ENCODE measurements around the gene SMG6.

SMG6 gene

DNA sequence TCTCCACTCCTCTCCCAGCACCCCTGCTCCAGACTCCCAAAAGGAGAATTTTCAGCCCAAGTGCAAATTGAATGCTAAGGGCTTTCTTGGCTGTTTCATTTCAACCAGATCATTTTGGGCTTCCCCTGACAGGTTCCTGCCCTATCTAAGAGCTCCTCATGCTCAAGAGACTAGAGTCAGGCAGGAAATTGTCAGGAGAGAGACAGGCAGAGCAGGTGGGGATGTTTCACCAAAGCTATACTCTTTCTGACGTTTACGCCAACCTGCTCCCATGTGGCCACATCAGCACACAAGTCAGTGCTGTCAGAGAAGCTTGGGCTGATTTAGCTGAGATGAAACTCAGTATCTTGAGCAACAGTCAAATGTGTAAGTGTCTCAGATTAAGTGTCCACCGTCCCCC is 217.3 kb downstream of the SMG6 start:
- FAIRE-seq (no peak), DNase-seq (ENCODE audit: insufficient read length, low spot score) (no peak)

DNA sequence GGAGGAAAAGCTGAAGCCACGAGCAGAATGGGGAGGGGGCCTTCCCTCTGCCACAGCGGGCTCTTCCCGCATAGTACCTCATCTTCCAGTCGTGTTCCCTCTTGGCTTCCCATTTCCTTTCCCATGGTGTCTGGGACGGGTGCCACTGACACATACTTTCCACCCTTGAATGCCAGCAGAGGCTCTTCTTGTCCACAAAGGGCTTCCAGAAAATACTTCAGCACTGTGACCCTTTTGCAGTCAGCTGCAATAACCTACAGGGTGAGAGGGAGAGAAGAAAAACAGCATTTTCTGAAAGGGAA is 218.0 kb downstream of the SMG6 start:
- DNase-seq (ENCODE audit: insufficient read length, low spot score) (no peak), FAIRE-seq (no peak)

DNA sequence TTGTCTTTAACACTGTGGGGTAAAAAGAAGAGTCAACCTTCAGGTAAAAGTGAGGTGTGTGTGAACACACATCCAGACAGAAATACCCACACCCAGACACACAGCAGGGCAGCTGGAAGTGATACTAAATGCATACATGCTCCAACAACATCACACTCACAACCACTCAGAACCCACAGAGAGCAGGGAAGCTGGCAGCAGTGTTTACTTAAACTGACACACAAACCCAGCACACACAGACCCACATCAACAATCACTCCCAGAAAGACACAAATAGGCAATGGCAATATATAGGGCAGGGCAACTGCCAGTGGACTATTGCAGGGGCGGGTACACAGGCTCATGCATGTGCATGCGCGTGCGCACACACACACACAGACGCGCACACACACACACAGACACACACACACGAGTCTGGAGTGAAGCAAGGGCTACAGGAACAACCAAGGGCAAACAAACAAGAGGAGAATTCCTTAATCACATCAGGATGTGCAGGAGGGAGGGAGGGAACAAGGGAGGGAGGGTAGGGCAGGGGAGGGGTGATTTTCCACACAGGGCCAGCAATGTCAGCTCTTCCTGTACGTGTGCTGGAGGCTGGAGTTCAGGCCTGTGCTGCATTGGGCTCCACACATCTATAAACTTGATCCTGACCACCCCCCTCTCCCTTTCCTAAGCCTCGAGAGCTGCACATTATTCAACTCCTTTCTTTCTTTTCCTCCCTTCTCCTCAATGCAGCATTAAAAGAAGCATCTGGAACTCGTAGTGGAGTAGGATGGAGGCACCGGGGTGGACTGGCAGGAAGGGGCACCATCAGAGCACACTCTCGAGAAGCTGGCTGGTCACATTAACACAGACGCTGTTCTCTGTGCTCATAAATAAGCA is 218.6 kb downstream of the SMG6 start:
- no peak for DNase-seq (ENCODE audit: insufficient read length, low spot score)
- FAIRE-seq = peak; percentile 59

DNA sequence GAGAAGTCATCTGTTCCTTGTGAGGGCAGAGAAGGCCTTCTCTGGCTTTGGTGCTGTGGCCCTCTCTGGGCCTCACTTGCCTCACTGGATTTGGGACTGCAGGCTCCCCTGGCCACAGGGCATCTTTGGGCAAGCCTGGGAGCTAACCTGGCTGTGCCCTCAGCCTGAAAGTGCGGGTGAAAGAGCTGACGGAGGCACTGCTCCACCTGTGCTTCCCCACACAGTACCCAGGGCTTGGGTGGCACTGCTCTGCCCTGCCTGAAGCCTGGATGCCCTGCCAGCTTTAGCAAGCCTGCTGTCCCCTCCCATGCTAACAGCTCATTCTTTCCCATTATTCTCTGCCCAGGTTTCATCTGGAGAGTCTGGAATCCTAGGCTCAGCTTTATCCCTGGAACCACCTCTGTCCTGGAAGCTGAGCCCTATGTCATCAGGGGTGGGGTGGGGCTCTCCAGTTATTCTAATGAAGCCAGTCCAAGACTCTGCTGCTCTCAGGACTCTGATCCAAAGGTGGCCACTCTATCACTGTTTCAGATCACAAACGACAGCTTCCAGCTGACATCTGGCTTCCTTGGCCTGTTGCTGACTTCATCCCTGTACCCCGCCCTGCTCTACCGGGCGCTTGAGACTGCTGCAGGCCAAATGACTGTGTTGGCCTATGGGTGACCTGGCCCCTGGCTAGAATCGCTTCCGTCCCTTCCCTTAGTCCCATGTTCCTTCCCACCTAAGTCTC is 219.4 kb downstream of the SMG6 start:
- no peak for FAIRE-seq

DNA sequence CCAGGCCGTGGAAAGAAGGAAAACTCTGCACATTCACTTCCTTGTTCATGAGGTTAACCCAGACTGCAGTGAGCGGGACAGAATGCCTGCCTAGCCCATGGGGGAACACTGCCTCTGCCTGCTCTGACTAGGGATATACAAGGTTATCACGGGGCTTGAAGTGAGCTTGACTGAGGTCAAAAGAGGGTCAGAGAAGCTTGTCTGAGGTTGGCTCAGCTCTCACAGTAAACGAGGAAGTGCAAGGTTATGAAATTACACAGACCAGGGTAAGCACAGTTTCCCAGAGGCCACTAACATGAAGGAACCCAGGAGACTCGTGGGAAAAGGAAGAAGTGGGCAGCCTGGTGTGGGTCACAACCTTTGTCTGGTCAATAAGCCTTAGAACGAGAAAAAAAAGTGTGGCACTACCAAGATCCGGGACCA is 220.0 kb downstream of the SMG6 start:
- no peak for DNase-seq (ENCODE audit: insufficient read length, low spot score)
- FAIRE-seq = no peak

More for the DNA sequence above, 219.4 kb downstream of the SMG6 start:
- no peak for DNase-seq (ENCODE audit: insufficient read length, low spot score)

DNA sequence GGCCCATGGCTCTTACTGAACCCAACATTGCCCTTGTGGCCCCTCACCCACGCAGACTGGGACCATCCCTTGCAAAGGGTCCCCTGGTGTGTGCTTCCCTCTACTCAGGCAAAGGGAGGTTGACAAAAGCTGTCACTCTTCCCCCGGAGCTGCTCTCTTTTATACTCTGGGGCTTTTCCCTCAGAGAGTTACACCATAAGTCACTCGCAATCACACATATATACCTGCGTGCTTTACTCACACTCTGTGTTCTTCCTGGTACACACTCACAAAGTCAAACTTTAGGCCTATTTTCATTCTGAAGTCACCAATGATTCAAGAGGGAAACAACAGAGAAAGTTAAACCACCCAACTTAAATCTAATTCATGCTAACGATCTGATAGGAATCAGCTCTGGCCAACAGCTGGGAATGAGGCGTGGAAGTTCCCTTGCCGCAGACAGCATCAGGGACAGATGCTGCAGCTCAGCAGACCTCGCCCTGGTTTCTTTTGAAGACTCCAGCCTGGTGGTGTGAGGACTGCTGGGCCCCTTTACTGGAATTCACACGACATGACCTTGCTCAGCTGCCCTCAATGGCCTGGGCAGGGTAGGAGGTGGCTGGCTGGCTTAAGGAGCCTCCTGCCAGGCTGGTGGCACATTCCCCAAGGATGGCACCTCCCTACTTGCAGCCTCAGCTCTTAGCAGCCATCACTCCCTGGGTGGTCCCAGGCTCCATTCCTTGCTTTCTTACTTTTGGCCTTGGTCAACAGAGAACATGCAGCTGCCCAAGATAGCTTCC is 221.4 kb downstream of the SMG6 start:
- DNase-seq (ENCODE audit: insufficient read length, low spot score) = no peak
- FAIRE-seq = no peak

DNA sequence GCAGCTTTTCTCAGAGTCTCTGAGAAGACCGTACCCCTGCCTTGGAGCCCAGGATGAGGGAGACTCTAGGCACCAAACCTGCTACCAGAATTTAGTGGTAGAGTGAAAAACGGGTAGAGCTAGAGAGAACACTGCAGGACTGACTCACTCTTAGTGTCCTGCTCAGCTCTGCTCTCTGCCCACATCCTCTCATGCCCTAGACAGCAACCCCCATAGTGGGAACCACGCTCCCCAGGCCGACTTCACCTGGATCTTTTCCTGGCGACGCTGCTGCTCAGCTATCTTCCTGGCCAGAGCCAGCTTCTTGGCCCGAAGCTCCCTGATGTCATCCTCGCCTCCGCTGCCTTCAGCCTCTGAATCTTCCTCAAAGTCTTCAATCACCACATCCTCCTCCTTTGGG is 222.0 kb downstream of the SMG6 start:
- no peak for DNase-seq (ENCODE audit: insufficient read length, low spot score)
- FAIRE-seq = no peak

DNA sequence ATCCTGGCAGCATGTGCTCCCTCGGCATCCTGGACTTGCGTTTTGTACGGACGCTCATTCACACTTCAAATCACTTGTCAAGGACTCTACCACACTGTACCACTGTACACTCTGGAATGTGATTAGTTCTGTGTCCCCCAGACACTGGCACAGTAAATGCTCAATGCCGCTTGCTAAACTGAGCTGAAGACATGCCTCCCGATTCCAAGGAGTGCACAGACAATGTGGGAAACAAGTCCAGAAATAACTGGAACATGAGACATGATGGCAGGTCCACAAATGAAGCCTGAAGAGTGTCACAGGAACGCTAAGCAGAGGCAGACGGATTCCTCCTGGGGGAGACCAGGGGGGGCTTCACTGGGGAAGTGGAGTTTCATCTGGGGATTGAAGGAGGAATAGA is 226.5 kb downstream of the SMG6 start:
- no peak for DNase-seq (ENCODE audit: insufficient read length, low spot score)

DNA sequence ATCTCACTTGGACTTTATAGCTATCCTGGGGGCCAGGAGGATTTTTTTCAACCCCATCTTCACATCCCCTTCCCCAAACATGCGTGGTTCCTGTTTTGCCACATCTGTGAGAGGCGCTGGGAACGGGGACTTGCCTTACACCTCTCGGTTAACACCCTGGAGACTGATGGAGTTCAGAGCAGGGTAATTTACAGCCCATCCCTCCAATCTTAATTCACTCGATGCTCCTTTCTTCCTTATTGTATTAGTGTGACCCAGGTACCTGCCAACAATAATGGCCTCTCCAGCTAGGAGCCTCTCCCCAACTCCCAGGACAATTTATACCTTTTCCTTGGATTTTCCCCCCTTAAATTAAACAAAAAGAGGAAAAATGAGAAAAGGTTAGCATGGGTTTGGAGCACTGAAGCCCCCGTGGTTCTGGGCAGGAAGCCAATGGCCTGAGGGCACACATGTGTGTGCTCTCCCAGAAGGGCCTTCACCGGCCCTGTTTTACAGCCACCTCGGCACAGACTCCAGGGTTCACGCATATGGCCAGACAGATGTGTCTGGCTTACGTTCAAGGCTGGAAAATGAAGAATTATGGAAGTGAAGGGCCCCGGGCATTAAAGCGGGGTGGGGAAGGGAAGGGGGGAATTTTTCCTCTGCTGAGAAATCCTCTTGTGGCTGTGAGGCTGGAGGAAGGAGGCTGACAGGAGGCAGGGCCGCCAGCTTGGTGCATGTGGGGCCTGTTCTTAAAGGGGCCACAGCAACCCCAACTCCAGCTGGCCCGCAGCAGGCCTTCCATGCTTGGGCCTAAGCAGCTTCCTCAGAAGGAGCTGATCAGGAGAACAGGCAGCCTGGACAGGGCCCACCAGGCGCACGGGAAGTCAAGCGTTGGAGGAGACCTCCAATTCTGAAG is 227.2 kb downstream of the SMG6 start:
- FAIRE-seq (peak; percentile 13), DNase-seq (ENCODE audit: insufficient read length, low spot score) (no peak)

More for the DNA sequence above, 226.5 kb downstream of the SMG6 start:
- peak; percentile 68 for FAIRE-seq

DNA sequence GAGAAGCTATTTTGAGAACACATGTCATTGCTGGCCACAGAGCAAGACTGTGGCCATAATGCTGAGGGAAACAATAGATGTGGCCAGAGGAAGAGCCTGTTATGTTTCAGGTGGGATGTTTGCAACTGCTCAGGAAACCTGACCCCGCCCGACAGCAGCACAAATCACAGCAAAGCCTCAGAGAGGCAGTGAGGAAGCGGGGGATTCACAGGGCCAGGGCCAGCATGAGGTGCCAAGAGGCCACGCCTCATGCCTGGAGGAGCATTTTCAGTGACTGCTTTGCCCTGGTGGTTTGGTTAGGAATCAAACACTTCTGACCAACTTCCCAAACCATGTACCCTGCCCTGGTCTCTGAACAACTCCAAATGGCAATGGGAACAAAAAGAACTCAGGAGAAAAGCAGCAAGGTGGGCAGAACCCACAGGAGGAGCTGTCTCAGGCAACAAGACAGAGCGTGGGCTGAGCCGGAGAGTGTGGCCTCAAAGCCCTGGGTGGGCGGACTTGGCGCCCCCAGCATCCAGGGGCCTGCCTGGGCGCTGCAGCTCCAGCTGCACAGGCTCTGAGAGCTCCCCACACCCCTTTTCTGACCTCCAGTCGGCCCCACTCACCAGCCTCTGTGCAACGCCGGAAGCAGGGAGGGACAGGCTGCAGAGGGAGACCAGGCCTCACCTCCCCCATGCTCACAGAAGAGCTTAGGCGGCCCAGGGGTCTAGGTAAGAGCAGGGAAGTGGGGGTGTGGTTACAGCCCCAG is 228.1 kb downstream of the SMG6 start:
- FAIRE-seq = no peak
- DNase-seq (ENCODE audit: insufficient read length, low spot score) = no peak

DNA sequence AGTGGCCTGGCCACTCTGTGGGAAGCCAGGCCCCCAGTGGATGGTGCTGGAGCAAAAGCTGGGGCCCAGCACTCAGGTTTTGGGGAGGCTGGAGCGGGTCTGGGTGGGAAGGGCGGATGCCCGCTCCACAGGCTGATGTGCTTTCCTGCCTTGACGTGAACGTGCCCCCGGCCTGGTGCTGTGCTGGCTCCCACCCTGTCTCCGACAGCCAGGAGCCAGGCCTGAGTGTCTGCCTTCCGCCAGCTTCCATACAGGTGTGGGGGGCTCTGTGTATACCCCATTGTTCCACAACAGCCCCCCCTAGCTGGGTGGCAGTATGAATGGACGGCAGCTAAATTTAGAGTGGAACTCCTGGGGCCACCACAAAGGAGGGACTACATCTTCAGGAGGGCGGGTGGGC is 228.7 kb downstream of the SMG6 start:
- no peak for DNase-seq (ENCODE audit: insufficient read length, low spot score)
- no peak for FAIRE-seq

DNA sequence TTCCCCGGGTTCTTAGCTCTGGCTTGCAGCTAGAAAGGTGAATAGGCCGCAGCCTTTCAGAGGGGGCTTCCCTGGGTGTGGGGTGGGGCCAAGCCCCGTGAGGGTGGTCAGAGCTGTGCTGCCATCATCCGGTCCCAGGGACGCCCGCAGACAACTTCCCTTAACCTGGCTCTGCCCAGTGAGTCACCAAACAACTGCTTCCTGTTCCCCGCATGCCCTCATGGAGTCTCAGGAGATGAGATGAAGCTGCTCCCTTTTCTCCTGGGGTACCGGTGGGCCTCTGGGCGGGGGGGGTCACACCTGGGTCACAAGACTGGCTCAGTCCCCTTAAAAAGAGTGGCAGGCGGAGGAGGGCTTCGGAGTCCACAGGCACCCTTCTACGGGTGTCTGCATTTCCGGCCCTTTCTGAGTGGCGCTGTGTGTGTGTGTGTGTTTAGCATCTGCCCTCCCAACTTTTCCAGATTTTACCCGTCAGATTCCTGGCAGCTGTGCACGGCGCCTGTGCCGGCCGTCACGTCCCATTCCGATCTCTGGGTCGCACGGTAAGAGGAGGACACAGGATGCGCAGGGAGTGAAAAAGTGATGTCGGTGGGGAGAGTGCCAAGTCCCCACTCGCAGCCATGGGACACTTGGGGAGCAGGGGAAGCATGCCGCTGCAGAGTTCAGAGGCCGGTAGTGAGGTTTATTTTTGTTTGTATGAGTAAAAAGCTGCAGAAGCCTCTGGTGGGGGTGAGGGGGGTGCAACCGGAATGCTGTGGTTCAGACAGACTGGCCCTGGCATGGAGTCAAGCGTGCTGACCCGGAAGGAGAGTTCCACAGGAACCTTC is 231.9 kb downstream of the SMG6 start:
- DNase-seq (ENCODE audit: insufficient read length, low spot score) (no peak), FAIRE-seq (no peak)

DNA sequence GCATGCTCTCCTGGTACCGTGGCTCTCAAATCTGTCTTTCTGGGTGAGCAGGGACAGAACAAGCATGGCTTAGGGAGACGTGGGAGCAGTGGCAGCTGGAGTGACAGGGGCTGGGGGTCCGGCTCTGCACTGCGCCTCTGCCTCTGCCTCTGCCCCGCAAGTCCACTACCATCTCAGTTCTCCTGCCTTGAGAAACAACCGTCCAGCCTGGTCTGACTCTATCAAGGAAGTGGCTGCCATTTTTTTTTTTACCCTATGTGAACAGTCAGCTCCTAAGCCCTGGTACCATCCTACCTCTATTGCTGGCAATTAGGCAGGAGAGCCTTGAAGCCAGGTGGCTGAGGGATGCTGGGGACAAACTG is 232.6 kb downstream of the SMG6 start:
- FAIRE-seq (no peak), DNase-seq (ENCODE audit: insufficient read length, low spot score) (no peak)

DNA sequence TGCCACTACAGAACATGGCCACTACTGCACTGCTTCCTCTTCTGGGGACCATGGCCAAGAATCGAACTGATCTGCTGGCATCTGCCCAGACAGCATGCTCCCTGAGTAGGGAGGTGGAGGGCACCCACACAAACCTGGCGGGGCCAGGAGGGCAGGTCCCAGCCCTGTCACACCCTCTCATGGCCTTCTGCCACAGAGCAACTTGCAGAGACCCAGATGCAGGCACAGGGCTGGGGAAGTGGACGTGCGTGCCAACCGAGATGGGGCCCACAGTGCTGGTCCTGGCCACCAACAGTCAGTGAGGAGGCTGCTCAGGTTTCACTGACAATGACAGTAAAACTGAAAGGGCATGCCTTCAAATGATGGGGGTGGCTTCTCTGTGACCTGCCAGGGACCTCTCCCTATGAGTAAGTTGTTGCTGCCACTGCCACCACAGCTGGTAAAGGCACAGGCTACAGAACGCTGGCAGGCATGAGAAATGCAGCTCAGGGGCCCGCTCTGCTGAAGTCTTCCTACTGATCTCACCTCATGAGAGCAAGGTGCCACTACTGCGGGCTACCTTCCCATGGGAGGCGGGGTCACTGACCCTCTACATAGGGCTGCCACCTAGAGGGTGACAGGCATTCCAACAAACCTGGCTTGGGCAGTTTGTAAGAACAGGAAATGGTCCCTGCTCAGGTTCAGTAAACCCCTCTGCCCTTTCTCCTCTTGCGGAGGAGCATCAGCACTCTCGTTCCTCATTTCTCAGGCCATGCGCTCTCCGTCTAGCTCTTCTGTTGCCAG is 233.2 kb downstream of the SMG6 start:
- no peak for FAIRE-seq
- DNase-seq (ENCODE audit: insufficient read length, low spot score) = no peak

DNA sequence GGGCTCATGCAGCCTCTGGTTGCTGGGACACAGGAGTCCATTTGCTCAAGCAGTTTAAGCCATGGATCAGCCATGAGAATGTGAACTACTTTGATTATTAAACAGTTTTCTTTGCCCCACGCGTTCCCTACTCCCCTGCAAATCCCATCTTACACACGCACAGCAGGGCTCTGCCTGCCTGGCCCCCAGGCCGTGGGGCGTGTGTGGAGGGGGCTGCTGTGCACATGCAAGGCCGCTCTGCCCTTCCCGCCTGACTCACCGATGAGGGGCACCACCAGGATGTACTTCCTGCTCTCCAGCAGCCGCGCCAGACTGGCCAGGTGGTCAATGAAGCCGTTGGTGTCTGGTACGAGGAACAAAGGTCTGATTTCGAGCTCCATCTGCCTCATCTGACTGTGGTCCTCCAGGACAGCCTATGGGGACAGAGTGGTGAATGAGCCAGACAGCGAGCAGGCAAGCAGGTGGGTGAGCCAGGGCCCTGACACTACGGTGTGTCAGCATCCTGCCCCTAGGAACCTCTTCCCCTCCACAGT is 235.0 kb downstream of the SMG6 start:
- FAIRE-seq (peak; percentile 82), DNase-seq (ENCODE audit: insufficient read length, low spot score) (no peak)

DNA sequence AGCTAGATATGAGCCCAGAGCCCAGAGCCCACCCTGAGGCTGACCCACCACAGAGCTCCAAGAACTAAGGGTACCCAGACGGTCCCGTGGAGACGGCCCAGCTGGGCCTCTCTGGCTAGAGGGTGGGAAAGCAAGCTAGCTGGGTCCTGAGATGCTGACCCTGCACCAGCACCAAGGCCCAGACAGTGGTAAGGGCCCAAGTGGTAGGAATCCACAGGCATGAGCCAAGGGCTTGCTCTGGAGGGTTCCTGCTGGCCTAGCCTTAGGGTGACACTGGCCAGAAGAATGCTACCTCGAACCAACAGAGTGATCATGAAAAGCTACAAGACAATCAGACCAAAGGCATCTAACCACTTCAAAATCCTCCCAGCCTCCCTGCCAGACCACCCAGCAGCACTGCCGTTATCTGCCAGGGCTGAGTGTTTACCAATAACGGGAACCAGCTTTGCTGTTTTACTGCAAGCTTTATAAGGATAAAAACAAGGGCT is 235.5 kb downstream of the SMG6 start:
- FAIRE-seq = peak; percentile 20
- no peak for DNase-seq (ENCODE audit: insufficient read length, low spot score)

DNA sequence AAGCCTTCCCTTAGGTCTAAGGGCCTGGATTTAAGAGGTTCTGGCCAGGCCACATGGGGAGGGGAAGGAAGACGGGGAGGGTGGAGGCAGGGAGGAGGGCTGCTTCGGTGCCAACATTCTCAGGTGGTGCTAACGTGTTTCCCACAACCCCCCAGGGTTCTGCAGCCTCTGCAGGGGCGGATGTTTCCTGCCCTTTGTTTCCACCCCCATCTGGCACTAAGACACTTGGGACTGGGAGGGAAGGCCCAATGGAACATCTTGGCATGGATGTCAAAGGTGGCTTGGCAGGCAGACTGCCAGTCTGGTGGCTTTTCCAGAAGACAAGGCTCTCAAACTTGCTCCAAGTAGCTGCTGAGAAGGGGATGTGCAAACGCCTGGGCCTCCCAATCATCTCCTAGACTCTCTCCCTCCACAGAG is 236.0 kb downstream of the SMG6 start:
- DNase-seq (ENCODE audit: insufficient read length, low spot score) (no peak), FAIRE-seq (no peak)
